CD14-positive monocyte (primary cell): ENCODE data around the gene WDR41. TPM values are rescaled to one million over a fixed set of nuclear protein-coding genes. Genes with fewer than 3 reads are reported as not detected.

Experiments
- DNase-seq, 3 donors: peaks; one replicate each; pipeline ENCODE4 v3.0.0-alpha.2; 2011 to 2022
- H2AFZ ChIP-seq: 2 replicates; pipeline ENCODE4 v1.6.0; 2012; ENCODE audit warnings: mild to moderate bottlenecking, low read depth, low read length, inconsistent platforms; ENCODE audit not compliant: insufficient read depth, poor library complexity, severe bottlenecking
- H3K27ac ChIP-seq, 2 donors: 1 replicate in 1 of 2; 2 replicates in 1 of 2; pipeline ENCODE4 v1.5.1; 2012 to 2013; ENCODE audit warnings: low read length in 2 of 2, control low read depth in 1 of 2, inconsistent platforms in 1 of 2, low read depth in 1 of 2, mild to moderate bottlenecking in 1 of 2
- H3K27me3 ChIP-seq, 2 donors: one replicate each; pipeline versions ENCODE4 v1.6.0 to v1.6.1; 2011 to 2013; ENCODE audit warnings: low read length in 2 of 2; ENCODE audit not compliant: control insufficient read depth in 2 of 2, insufficient read depth in 2 of 2
- H3K36me3 ChIP-seq, 2 donors: replicated peaks in 1 of 2; 1 replicate in 1 of 2; 2 replicates in 1 of 2; pipeline versions ENCODE4 v1.5.1 to v1.6.1; 2012 to 2013; ENCODE audit warnings: low read length in 2 of 2, control low read depth in 1 of 2, inconsistent platforms in 1 of 2, mild to moderate bottlenecking in 1 of 2; ENCODE audit not compliant: insufficient read depth in 2 of 2, control insufficient read depth in 1 of 2
- H3K4me1 ChIP-seq, 2 donors: 1 replicate in 1 of 2; 2 replicates in 1 of 2; pipeline versions ENCODE4 v1.5.1 to v1.6.1; 2012 to 2013; ENCODE audit warnings: low read length in 2 of 2, control low read depth in 1 of 2, inconsistent platforms in 1 of 2, mild to moderate bottlenecking in 1 of 2, moderate library complexity in 1 of 2; ENCODE audit not compliant: insufficient read depth in 2 of 2, control insufficient read depth in 1 of 2
- H3K4me2 ChIP-seq: replicated peaks from 2 replicates; pipeline ENCODE3; 2012; ENCODE audit warnings: low read length, moderate library complexity, mild to moderate bottlenecking; ENCODE audit not compliant: poor library complexity, severe bottlenecking; ENCODE audit errors: extremely low read depth
- H3K4me3 ChIP-seq, 3 experiments: fragments of 200-600 bp in 1 of 3; sonication (generic) in 1 of 3; replicated peaks in 1 of 3; 1 replicate in 2 of 3; 2 replicates in 1 of 3; pipeline ENCODE4 v1.5.1; 2011 to 2013; ENCODE audit warnings: low read length in 3 of 3, mild to moderate bottlenecking in 3 of 3, control low read depth in 2 of 3, low read depth in 2 of 3, inconsistent platforms in 1 of 3, moderate library complexity in 1 of 3
- H3K79me2 ChIP-seq: 2 replicates; pipeline ENCODE4 v1.6.0; 2012; ENCODE audit warnings: mild to moderate bottlenecking, control low read depth, inconsistent platforms, low read length, moderate library complexity; ENCODE audit not compliant: insufficient read depth
- H3K9ac ChIP-seq: 2 replicates; pipeline ENCODE4 v1.6.0; 2017; ENCODE audit warnings: low read length, mild to moderate bottlenecking; ENCODE audit not compliant: insufficient read depth, poor library complexity, severe bottlenecking
- H3K9me3 ChIP-seq, 2 donors: replicated peaks in 1 of 2; 1 replicate in 1 of 2; 2 replicates in 1 of 2; pipeline versions ENCODE4 v1.5.1 to v1.6.1; 2012 to 2013; ENCODE audit warnings: low read length in 2 of 2, control low read depth in 1 of 2; ENCODE audit not compliant: control insufficient read depth in 1 of 2, insufficient read depth in 1 of 2
- H4K20me1 ChIP-seq: 2 replicates; pipeline ENCODE4 v1.6.0; 2012; ENCODE audit warnings: mild to moderate bottlenecking, low read length, control low read depth, moderate library complexity; ENCODE audit not compliant: insufficient read depth
- H3K27ac Mint-ChIP-seq, 7 donors: one replicate each; pipeline ENCODE4 v1.8.0; 2020; ENCODE audit warnings: mild to moderate bottlenecking in 7 of 7, mixed read lengths in 7 of 7, moderate library complexity in 6 of 7, inconsistent platforms in 2 of 7
- H3K27me3 Mint-ChIP-seq, 3 donors: one replicate each; pipeline ENCODE4 v1.8.0; 2021 to 2022; ENCODE audit warnings: low read depth in 3 of 3, mild to moderate bottlenecking in 3 of 3, mixed read lengths in 3 of 3, moderate library complexity in 3 of 3, inconsistent platforms in 1 of 3
- H3K36me3 Mint-ChIP-seq, 2 donors: one replicate each; pipeline ENCODE4 v1.8.0; 2020; ENCODE audit warnings: mixed read lengths in 2 of 2, inconsistent platforms in 1 of 2, mild to moderate bottlenecking in 1 of 2
- H3K4me1 Mint-ChIP-seq: one replicate; pipeline ENCODE4 v1.8.0; 2020; ENCODE audit warnings: mild to moderate bottlenecking, mixed read lengths
- H3K4me3 Mint-ChIP-seq, 2 donors: one replicate each; pipeline ENCODE4 v1.8.0; 2020; ENCODE audit warnings: mild to moderate bottlenecking in 2 of 2, mixed read lengths in 2 of 2, moderate library complexity in 1 of 2
- H3K9me3 Mint-ChIP-seq, 7 donors: one replicate each; pipeline ENCODE4 v1.8.0; 2020 to 2022; ENCODE audit warnings: mixed read lengths in 7 of 7, mild to moderate bottlenecking in 6 of 7, moderate library complexity in 6 of 7, inconsistent platforms in 2 of 7
- WGBS: methylation state at CpG from one replicate; pipeline ENCODE4 v1.1.5; 2013; ENCODE audit warnings: missing lambda C conversion rate; ENCODE audit not compliant: insufficient coverage; 5-methylcytosine and 5-hydroxymethylcytosine counted together
- intact Hi-C, 2 donors: fragments of 100-400 bp; cut with micrococcal nuclease; formaldehyde crosslinking; loops; one replicate each; pipeline versions ENCODE4 v1.15.0 to v1.15.1; 2023
- polyA plus RNA-seq, 3 donors: library from polyadenylated mRNA; depleted of rRNA in 1 of 3; unstranded in 2 of 3; stranded (reverse) in 1 of 3; fragments of 300-500 nt in 2 of 3; fragments of >200 nt in 1 of 3; fragmentation: Illumina TruSeq in 2 of 3; gene quantifications; 1 replicate in 2 of 3; 2 replicates in 1 of 3; pipeline ENCODE4 v1.2.3, GENCODE V29; 2012 to 2021
- TF ChIP-seq, protein P1 (sequence below): fragments of 200-600 bp; IDR thresholded peaks from one replicate; pipeline ENCODE4 v1.8.0; 2022; ENCODE audit warnings: antibody characterized with exemption, mild to moderate bottlenecking

WDR41 gene
- polyA plus RNA-seq, 3 donors, result 19.6 to 64.0 (median 47.5) TPM

DNA sequence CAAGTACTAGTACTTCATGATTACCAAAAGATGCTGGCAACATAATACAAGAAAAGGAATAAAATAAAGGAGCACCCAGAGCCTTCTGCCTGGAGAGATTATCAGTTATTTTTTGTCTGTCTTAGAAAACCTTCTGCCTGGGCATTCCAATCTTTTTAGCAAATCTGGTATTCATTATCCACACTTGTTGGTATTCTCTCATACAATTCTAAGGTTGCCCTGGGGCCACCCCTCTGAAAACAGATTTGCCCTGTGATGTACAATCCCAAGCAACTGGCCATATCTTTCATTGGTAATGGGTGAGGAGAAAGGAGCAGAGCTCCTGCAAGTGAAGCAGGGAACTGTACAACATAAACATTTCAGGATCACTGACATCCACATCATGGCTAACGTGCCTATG lies 47.8 kb downstream of the WDR41 start:
- H3K9me3 Mint-ChIP-seq, result peaks cover 0 to 8% (median 0%) of the 10 kb centered on the region in 7 donors
- Histone ChIP-seq H2AFZ (no peak overlapping the region), H3K4me3 (no peak overlapping the region), H3K9ac (no peak overlapping the region), H3K27me3 (no peaks in the 10 kb centered on the region), H4K20me1 (no peaks in the 10 kb centered on the region), H3K79me2 (no peaks in the 10 kb centered on the region), H3K9me3 (no peaks in the 10 kb centered on the region), H3K36me3 (peaks cover 44 to 73% of the 10 kb centered on the region in 2 donors), H3K4me2 (no peak overlapping the region), H3K27ac (no peak overlapping the region), H3K4me1 (no peaks in the 10 kb centered on the region)
- no peak for DNase-seq
- peaks cover 70 to 83% of the 10 kb centered on the region in 2 donors for H3K36me3 Mint-ChIP-seq
- no peaks in the 10 kb centered on the region for H3K27me3 Mint-ChIP-seq
- intact Hi-C loops, result no loop called here
- peak overlapping the region in 1 of 7 donors; percentile 18 for H3K27ac Mint-ChIP-seq
- H3K4me3 Mint-ChIP-seq, result no peak overlapping the region
- no CpG with 5 or more reads among the region's 1 CpG for WGBS
- H3K4me1 Mint-ChIP-seq, result peaks cover 3% of the 10 kb centered on the region
- TF ChIP-seq, protein P1, sequence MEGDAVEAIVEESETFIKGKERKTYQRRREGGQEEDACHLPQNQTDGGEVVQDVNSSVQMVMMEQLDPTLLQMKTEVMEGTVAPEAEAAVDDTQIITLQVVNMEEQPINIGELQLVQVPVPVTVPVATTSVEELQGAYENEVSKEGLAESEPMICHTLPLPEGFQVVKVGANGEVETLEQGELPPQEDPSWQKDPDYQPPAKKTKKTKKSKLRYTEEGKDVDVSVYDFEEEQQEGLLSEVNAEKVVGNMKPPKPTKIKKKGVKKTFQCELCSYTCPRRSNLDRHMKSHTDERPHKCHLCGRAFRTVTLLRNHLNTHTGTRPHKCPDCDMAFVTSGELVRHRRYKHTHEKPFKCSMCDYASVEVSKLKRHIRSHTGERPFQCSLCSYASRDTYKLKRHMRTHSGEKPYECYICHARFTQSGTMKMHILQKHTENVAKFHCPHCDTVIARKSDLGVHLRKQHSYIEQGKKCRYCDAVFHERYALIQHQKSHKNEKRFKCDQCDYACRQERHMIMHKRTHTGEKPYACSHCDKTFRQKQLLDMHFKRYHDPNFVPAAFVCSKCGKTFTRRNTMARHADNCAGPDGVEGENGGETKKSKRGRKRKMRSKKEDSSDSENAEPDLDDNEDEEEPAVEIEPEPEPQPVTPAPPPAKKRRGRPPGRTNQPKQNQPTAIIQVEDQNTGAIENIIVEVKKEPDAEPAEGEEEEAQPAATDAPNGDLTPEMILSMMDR, result no peak

DNA sequence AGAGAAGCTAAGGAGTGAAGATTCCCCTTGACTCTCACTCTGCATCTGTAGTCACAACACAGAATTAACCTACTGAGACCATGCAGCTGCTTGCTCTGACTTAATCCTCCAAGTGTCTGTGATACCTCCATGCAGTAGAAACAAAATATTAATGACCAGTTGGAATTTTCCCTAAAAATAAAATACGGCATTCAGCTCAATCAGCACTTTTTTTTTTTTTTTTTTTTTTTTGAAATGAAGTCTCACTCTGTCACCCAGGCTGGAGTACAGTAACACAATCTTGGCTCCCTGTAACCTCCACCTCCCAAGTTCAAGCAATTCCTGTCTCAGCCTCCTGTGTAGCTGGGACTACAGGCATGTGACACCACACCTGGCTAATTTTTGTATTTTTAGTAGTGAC lies 48.4 kb downstream of the WDR41 start:
- no peaks in the 10 kb centered on the region for H3K4me1 ChIP-seq
- H3K79me2 ChIP-seq, result no peaks in the 10 kb centered on the region
- no peak overlapping the region for H3K27ac ChIP-seq
- peaks cover 49 to 73% of the 10 kb centered on the region in 2 donors for H3K36me3 ChIP-seq
- no peak overlapping the region for H3K9ac ChIP-seq
- intact Hi-C loops, result no loop called here
- H3K4me2 ChIP-seq, result no peak overlapping the region
- no peaks in the 10 kb centered on the region for H3K4me1 Mint-ChIP-seq
- no peak overlapping the region for H3K4me3 ChIP-seq
- WGBS, result no CpG with 5 or more reads among the region's 1 CpG
- H3K36me3 Mint-ChIP-seq, result peaks cover 69 to 84% of the 10 kb centered on the region in 2 donors
- H3K27me3 Mint-ChIP-seq, result no peaks in the 10 kb centered on the region
- no peaks in the 10 kb centered on the region for H3K27me3 ChIP-seq
- H3K9me3 Mint-ChIP-seq, result peaks cover 0 to 6% (median 0%) of the 10 kb centered on the region in 7 donors
- no peak overlapping the region for H3K4me3 Mint-ChIP-seq
- TF ChIP-seq, protein P1, result no peak
- no peak for DNase-seq
- no peak overlapping the region for H2AFZ ChIP-seq
- no peak overlapping the region for H3K27ac Mint-ChIP-seq
- no peaks in the 10 kb centered on the region for H3K9me3 ChIP-seq
- H4K20me1 ChIP-seq, result no peaks in the 10 kb centered on the region
